ENCODE measurements around the gene PARVB.

Gene PARVB

DNA sequence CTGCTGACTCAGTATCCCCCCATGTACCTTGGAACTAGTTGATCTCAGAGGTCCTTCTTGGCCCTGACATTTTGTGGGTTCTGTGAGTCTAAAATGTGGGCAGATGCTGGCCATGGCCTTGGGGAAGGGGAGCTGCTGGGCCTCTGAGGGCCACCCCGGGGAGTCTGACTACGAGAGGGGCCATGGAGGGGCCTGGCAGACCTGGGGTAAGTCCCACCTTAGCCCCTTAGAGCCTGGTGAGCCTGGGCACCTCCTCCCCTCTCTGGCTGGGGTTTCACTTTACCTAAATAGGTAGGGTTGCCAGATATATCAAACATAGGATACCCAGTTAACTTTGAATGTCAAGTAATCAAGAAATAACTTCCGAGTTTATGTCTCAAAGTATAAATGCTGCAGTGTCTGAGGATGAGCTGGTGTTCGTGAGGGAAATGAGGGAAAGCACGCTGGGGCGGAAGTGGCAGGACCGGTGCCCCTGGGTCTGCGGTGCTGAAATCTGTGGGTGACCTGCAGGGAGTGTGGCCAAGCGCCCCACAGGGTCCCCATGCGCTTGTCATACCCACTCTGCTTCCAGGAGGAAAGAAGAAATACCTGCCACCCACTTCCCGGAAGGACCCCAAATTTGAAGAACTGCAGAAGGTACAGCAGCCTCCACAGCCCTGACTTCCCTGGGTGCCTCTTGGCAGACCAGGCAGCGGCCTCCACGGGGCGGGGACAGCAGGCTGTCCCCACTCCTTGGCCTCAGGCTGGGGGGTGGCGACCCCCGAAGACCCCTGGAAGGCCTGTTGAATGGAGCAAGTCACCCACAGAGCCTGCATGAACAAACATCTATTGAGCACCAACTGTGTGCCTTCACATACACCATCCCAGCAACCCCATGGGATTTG, 161.4 kb downstream of the PARVB start:
- DNase-seq (ENCODE audit: low read depth), result no peak

DNA sequence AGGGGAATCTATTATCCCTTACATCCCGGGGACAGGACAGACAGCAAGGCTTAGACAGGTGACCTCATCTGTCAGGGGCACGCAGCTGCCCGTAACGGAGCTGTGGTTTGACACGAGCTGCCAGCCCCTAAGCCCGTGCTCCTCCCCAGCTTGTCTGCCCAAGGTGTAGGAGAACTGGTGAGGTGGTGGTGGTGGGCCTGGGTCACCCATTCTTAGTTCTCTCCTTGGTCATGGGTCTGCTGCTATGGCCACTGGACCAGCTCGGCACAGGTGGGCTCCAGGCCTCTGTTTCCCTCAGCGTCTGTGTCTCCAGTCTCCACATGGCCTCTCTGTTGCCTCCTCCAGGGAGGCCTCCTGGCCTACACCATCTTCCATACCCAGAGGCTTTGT, 162.0 kb downstream of the PARVB start:
- DNase-seq (ENCODE audit: low read depth), result no peak

DNA sequence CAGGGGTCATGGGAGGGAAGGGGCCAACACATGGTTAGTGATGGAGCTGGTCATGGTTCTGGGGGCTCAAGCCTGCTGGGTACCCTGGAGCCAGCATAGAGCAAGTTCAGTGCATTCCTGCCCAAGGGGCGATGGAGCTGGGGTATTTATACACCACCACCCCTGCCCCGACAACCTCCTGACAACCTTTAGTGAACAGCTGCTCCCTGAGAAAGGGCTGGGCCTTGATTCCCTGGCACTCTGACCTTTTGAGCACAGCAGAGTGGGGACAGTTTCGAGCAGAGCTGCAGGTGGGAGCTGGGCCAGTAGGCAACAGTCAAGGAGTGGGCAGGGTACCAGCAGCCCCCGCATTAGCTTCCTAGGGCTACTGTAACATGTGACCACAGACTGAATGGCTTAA, 162.6 kb downstream of the PARVB start:
- no peak for DNase-seq (ENCODE audit: low read depth)

DNA sequence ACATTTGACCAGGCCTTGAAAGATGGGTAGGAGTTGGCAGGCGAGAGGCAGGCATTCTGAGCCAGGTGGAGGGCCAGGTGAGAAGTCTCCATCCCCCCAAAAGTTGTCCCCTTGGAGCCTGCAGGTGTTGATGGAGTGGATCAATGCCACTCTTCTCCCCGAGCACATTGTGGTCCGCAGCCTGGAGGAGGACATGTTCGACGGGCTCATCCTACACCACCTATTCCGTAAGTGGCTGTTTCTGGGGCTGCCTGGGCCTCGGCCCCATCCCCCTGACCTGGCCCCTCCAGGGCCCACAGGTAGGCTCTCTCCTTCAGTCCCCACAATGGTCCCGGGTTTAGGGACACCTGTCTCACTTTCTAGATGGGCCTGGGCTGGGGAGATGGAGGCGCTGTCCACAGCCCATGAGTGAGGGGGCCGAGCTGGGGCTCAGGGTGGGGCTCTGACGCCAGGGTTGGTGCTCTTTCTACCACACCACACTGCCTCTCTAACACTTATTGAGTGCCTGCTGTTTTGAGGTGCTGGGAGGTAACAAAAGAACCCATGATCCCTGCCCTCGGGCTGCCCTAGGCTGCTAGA, 163.6 kb downstream of the PARVB start:
- no peak for DNase-seq (ENCODE audit: low read depth)

DNA sequence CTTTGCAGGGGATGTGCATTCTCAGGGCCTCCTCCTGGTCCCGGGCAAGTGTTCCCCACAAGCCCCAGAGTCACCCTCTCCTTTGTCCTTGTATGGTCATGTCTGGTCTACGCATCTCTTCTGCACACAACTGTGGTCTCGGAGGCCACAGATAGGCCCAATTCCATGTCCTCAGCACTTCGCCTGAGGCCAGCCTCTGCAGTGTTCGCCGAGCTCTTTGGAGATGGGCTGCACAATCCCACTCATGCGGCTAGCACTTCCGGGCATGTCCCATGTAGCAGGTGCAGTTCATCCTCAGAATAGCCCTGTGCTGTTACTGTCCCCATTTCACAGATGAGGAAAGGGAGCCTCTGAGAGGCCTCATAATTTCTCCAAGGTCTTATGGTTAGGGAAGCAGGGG, 164.2 kb downstream of the PARVB start:
- no peak for DNase-seq (ENCODE audit: low read depth)

DNA sequence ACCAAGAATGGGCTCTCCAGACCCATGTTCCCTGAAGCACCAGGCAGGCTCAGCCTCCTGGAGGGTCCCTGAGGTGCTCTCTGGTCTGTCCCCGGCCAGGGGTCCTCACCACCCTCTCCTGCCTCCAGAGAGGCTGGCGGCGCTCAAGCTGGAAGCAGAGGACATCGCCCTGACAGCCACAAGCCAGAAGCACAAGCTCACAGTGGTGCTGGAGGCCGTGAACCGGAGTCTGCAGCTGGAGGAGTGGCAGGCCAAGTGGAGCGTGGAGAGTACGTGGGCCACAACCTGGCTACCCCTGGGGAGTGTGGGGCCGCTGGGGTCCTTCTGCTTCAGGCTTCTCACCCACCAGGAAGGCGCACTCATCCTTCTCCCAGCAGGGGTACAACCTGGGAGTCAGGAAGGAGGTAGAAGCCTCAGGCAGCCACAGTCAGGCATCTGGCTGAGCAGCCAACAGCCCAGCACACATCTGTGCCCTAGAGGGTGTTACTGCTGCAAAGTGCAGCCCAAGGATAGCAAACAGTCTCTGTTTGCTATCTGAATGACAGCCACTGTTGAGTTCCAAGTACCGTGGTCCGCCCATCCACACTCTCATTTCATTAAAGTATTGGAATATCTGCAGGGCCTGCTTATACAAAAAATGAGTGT, 165.0 kb downstream of the PARVB start:
- no peak for DNase-seq (ENCODE audit: low read depth)

DNA sequence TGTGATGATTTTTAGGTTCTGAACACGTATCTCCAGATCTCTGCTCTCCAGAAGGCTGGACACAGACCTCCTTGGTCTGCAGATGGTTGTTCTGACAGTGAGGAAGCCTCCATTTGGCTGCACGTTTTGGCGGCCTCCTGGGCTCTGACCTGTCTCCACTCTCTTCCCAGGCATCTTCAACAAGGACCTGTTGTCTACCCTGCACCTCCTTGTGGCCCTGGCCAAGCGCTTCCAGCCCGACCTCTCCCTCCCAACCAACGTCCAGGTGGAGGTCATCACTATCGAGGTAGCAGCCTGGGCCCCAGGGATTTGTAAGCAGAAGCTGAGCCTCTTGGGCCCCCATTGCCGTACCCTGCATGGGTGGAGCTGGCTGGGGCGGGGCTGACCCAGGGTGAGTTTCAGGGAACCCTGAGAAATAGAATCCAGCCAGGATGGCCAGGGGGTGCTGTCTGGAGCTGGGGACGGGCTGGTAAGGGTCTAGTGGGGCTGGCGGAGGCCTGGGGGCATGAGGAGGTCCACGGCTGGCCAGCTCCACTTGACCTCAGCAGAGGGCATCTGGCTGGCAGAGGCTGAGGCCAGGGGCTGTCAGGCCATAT, 166.4 kb downstream of the PARVB start:
- no peak for DNase-seq (ENCODE audit: low read depth)

DNA sequence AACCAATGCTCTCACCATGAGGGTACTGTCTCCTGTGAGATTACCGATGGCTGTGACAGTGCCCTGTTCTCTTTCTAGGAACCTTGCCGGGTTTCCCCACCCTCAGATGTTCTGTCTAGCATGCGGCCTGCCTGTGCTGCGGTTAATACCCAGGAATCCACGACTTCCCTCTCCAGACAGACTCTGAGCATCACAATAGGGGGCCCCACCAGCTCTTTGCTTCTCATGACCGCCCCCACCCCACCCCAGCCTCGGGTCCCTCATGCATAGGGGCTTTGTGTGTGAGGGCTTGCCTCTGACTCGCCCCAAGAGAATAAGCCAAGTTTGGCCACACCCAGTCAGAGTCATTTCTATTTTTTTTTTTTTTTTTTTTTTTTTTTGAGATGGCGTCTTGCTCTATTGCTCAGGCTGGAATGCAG, 166.9 kb downstream of the PARVB start:
- no peak for DNase-seq (ENCODE audit: low read depth)

DNA sequence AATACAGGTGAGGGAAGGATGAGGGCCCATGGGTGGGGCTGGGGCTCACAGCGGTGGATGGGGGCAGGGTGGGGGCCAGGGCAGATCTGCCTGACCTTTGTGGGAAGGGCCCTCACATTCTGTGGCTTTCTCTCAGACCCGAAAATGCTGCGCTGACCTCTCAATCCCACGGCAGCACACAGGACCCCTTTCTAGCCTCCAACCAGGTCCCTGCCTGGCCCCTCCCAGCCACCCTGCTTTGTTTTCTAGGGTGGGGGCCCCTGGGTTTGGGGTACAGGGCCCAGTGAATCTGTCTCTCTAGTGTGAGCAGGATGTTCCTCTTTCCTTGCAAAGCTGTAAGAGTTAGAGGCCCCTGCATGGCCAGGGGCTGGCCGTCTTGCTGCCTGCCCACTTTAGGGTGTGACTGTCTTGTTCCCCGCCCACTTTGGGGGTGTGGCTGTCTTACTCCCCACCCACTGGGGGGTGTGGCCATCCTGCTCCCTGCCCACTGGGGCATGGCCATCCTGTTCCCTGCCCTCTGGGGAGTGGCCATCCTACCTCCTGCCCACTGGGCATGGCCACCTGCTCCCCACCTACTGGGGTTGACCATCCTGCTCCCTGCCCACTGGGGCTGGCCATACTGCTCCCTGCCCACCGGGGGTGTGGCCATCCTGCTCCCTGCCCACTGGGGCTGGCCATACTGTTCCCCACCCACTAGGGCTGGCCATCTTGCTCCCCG, 168.2 kb downstream of the PARVB start:
- DNase-seq (ENCODE audit: low read depth), result peak; percentile 16

DNA sequence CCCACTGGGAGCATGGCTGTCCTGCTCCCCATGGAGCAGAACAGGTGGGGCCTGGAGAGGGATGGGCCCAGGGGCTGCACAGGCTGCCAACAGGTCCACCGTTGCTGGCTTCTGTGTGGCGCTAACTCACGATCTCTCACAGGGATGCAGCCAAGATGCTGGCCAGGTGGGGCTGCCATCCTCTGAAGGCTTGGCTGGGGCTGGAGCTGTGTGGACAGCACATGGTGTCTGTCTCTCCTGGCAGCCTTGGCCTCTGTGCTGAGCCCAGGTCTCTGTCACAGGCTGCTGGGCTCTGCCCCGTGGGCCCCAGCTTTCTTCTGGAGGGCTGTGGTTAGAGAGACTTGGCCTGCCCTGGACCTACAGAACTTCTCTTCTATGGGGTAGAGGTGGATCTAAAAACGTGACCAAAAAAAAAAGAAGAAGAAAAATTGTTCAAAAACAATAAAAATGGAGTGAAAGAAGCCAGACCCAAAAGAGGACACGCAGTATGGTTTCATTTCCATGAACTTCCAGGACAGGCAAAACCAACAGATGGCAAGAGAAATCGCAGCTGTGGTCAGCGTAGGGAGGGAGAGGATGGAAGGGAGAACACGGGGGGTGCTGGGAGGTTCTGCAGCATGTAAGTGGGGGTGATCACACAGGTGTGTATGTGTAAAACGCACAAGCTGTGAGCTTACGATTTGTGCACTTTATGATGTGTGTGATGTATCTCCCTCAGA, 168.9 kb downstream of the PARVB start:
- no peak for DNase-seq (ENCODE audit: low read depth)

DNA sequence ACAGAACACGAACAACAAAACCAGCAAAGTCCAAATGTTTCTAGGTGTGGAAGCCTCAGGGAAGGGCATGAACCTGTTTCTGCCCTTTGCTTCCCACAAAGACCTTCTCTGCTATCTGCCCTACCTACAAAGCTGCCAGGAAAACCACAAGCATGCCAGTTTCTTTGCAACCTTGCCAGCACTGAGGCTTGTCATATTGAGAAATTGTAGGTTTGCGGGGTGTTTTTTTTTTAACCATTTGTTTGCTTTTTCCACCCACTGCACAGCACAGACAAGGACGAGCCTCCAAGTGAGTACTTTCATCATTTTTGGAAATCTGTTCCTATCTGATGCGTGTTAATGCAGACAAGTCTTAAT, 169.4 kb downstream of the PARVB start:
- DNase-seq (ENCODE audit: low read depth), result no peak

DNA sequence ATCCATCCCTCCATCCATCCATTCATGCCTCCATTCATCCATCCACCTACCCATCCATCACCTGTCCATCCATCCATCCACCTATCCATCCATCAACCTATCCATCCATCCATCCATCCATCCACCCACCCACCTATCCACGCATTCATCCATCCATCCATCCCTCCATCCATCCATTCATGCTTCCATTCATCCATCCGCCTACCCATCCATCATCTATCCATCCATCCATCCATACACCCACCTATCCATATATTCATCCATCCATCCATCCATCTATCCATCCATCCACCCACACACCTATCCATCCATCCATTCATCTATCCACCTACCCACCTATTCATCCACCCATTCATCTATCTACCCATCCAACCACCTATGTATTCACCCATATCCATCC, 170.5 kb downstream of the PARVB start:
- DNase-seq (ENCODE audit: low read depth), result no peak

DNA sequence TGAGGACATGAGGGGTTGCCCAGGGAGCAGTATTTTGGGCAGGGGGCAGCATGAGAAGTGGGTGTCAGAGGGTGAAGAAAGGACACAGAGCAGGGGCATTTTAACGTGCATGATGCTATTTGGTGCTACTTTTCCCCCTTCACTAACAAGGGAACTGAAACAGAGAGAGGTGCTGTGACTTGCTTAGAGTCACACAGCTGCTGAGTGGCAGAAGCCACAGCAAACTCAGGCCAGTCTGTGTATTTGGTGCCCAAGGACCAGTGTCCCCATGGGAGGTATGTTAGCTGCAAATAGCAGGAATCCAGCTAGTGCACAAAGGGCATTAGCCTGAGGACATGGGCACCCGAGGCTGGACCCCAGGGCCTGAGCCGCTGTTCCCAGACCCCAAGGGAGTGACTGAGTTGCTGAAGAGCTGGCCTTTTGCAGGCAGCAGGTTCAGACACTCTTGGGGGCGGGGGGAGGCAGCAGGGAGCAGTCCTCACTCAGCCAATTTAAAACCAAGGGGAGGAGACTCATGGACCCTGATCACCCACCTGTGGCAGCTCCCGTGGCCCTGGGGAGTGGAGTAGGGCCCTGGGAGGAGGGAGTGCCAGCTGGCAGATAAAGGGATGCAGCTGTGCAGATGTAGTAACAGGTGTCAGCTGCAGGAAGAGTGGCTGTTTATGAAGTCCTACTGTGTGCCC, 171.2 kb downstream of the PARVB start:
- no peak for DNase-seq (ENCODE audit: low read depth)

DNA sequence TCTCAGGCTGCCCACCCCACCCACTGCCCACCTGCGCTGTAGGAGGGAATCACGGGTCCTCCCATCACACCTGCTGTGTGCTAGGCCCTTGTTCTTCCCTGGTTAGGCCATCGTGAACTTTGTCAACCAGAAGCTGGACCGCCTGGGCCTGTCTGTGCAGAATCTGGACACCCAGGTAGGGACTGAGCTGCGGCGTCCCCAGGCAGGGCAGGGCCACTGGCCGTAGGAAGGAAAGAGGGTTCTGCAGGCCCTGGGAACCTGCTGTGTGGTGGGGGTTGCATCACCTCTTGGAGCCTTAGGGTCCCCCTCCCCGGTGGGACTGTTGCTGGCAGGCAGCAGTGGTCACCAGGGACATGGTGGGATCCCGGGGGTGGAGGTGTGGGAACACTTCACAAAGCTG, 172.1 kb downstream of the PARVB start:
- no peak for DNase-seq (ENCODE audit: low read depth)

DNA sequence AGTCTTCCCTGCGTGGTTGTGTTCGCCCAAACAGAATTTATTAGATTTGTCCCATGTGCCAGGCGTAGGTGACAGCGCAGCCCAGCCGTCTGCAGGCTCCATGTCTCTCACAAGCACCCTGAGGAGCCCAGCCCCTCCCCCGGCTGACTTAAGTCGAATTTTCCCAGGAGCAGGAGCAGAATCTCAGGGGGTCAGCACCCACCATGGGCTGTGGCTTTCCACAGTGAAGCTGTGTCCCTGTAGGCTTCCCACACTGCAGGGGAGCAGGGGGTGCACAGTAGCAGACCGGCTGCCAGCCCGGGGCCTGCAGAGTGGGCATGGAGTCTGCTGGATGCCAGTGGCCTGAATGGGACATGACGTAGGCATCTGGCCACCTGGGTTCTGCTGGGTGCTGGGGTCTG, 172.6 kb downstream of the PARVB start:
- DNase-seq (ENCODE audit: low read depth), result no peak

DNA sequence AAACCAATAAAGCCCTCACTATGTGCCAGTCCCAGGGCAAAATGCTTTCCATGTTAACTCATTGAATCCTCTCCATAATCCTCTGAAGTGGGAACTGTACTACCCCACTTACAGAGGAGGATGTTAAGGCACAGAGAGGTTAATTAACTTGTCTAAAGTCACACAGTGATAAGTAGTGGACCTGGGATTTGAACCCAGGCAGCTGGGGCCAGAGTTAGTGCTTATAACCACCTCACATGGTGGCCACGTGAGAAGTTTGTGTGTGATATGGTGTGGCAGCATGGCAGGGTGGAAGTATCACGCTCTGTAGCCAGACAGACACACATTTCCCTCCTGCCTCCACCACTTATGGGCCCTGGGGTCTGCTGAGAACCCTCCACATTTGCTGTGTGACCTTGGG, 173.2 kb downstream of the PARVB start:
- DNase-seq (ENCODE audit: low read depth), result no peak

DNA sequence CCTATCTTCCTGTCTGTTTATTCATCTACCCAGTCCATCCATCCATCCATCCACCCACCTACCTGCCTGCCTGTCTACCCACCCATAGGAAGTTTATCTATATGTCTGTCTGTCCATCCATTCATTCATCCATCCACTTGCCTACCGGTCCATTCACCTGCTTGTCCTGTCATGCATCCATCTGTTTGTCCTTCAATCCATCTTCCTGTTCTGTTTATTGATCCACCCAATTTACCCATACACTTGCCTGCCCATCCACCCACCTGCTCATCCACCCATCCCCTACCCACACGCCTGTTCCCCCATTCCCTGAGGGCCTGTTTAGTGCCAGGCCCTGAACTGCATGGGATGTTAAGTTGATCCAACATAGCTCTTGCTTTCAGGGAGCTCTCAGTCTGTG, 175.1 kb downstream of the PARVB start:
- no peak for DNase-seq (ENCODE audit: low read depth)

DNA sequence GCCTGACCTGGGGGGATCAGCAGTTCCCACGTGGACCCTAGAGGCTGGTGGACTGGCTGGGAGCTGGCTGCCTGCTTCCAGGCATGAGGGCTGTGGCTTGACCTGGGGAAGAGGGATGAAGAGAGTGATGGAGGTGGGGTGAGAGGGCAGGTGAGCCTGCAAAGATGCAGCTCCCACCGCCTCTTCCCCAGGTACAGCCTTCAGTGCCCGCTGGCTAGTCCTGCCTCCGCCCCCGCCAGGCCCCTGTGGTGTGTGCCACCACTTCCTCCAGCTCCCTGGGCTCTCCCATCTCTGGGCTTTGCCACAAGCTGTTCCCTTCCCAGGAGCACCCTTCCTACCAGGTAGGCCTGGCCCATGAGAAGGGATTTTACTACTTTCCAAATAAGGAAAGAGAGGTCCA, 175.8 kb downstream of the PARVB start:
- no peak for DNase-seq (ENCODE audit: low read depth)

DNA sequence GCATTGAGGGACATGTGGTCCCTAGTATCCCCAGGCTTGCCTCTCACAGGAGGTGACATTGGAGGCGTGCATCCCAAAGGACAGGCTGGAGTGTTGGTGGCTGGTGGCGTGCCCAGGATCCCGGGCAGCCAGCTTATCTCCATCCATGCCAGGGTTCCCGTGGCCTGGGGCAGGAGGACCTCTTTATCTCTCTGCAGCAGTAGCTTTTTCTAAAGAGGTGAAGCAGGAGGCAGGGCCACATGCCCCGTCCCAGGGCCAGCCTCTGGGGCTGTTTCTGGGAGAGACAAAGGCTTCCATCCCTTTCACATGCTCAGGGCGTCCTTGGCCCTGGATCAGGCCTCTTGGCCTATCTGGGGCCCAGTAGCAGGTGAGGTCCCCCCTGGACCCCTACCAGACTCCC, 176.3 kb downstream of the PARVB start:
- no peak for DNase-seq (ENCODE audit: low read depth)

DNA sequence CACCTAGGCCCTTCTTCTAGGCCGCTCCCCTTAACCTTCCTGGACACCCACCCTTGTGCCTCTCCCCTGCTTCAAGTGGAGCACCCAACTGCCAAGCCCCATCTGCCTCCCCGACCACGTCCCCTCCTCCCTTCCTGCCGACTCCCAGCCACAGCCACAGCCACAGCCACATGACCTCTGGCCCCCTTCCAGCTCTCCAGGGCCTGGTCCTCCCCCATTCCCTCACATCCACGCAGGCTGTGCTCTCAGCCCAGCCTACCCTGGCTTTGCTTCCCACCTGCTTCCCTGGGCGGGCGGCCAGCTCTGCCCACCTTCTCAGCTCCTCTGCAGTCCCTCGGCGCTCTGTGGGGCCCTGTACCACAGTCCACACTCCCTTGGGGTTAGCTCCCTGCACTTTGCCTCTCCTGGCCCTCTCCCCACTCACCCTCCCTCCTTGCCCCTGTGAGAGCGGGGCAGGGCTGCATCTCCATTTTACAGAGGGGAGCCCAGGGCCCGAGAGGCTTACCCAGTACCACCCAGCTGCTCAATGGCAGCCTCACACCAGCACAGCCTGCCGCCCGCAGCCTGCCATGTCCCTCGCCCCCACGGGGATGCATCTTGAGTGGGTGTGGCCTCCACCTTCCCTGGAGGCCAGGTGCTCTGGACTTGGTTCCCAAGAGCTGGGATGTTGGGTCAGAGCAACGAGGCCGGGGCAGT, 176.9 kb downstream of the PARVB start:
- no peak for DNase-seq (ENCODE audit: low read depth)

DNA sequence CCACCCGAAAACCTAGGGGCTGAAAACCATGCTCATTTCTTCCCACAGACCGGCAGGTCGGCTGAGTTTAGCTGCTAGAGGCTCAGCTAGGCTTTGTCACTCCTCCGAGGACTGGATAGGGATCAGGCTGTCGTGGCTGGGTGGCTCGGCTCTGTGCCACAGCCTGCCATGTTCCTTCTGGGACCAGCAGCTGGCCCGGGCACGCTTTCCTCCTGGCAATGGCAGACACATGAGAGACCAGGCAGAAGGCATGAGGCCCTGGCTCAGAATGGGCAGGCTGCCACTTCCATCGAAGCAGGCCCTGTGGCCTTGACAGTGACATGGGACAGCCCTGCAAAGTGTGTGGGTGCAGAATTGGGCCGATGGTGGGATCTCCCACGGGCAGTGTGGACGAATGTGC, 177.6 kb downstream of the PARVB start:
- no peak for DNase-seq (ENCODE audit: low read depth)
